Neural cell (in vitro differentiated cells): Measurements from ENCODE around the gene CBFA2T3. TPM values are rescaled to one million over a fixed set of nuclear protein-coding genes. Genes with fewer than 3 reads are reported as not detected.
"Not testable (repeated sequence)": the region's sequence is repeated elsewhere in the genome, so short reads cannot be mapped to it uniquely, and the experiment has no call there.

Experiments
- H2AFZ ChIP-seq: fragments of 200-600, 300-800 bp; sonication (generic), shearing (Covaris generic); 2 replicates; pipeline ENCODE4 v1.6.0; 2014; ENCODE audit warnings: low read depth, mild to moderate bottlenecking, antibody characterized with exemption, low read length, moderate library complexity
- H3F3A ChIP-seq: fragments of 200-600 bp; shearing (Covaris generic); 2 replicates; pipeline ENCODE4 v1.6.1; 2016; ENCODE audit warnings: mild to moderate bottlenecking, moderate library complexity, mixed read lengths, antibody characterized with exemption, low read length; ENCODE audit not compliant: insufficient read depth, poor library complexity, severe bottlenecking
- H3K27ac ChIP-seq: fragments of 200-600, 300-800 bp; sonication (generic), shearing (Covaris generic); 2 replicates; pipeline ENCODE4 v1.5.1; 2014; ENCODE audit warnings: mild to moderate bottlenecking, low read length, moderate library complexity
- H3K27me3 ChIP-seq: fragments of 300-800, 200-600 bp; sonication (generic), shearing (Covaris generic); 2 replicates; pipeline ENCODE4 v1.6.0; 2014; ENCODE audit warnings: mild to moderate bottlenecking, low read depth, low read length, moderate library complexity; ENCODE audit not compliant: insufficient read depth
- H3K36me3 ChIP-seq: fragments of 300-800, 200-600 bp; sonication (generic), shearing (Covaris generic); 2 replicates; pipeline ENCODE4 v1.5.1; 2014; ENCODE audit warnings: mild to moderate bottlenecking, antibody characterized with exemption, low read length, moderate library complexity; ENCODE audit not compliant: insufficient read depth
- H3K4me2 ChIP-seq: fragments of 300-800, 200-600 bp; sonication (generic), shearing (Covaris generic); 2 replicates; pipeline ENCODE4 v1.6.0; 2014; ENCODE audit warnings: mild to moderate bottlenecking, low read length
- H3K4me3 ChIP-seq: fragments of 300-800, 200-600 bp; sonication (generic), shearing (Covaris generic); 2 replicates; pipeline ENCODE4 v1.5.1; 2014; ENCODE audit warnings: mild to moderate bottlenecking, low read length, moderate library complexity
- H3K79me2 ChIP-seq: fragments of 200-600 bp; shearing (Covaris generic); replicated peaks from 2 replicates; pipeline ENCODE4 v1.6.0; 2014; ENCODE audit warnings: mild to moderate bottlenecking, low read length, moderate library complexity; ENCODE audit not compliant: insufficient read depth
- H3K9ac ChIP-seq: fragments of 300-800, 200-600 bp; sonication (generic), shearing (Covaris generic); 2 replicates; pipeline ENCODE4 v1.6.1; 2016; ENCODE audit warnings: mild to moderate bottlenecking, low read length, mixed read lengths
- H3K9me2 ChIP-seq: fragments of 200-600 bp; shearing (Covaris generic); 2 replicates; pipeline ENCODE4 v1.6.1; 2016; ENCODE audit warnings: mild to moderate bottlenecking, low read length, mixed read lengths; ENCODE audit not compliant: insufficient read depth
- H3K9me3 ChIP-seq: fragments of 200-600, 300-800 bp; sonication (generic), shearing (Covaris generic); 2 replicates; pipeline ENCODE4 v1.6.1; 2016; ENCODE audit warnings: mild to moderate bottlenecking, mixed run types, low read length, moderate library complexity, mixed read lengths
- H4K20me1 ChIP-seq: fragments of 200-600 bp; shearing (Covaris generic); 2 replicates; pipeline ENCODE4 v1.6.1; 2016; ENCODE audit warnings: mild to moderate bottlenecking, mixed run types; ENCODE audit not compliant: insufficient read depth
- EP300 ChIP-seq: fragments of 450-650 bp; conservative IDR thresholded peaks from 2 replicates; pipeline ENCODE4 v1.6.1; 2014; ENCODE audit warnings: antibody characterized with exemption, mild to moderate bottlenecking, moderate library complexity; ENCODE audit not compliant: poor library complexity, severe bottlenecking
- EZH2 ChIP-seq: fragments of 200-600, 300-800 bp; shearing (Covaris generic), sonication (generic); IDR thresholded peaks from 2 replicates; pipeline ENCODE4 v1.6.1; 2014; ENCODE audit warnings: antibody characterized with exemption, low read length, borderline replicate concordance, mild to moderate bottlenecking; ENCODE audit not compliant: insufficient read depth, poor library complexity, severe bottlenecking
- MXI1 ChIP-seq: fragments of 450-650 bp; conservative IDR thresholded peaks from 2 replicates; pipeline ENCODE4 v1.6.1; 2014; ENCODE audit warnings: antibody characterized with exemption, mild to moderate bottlenecking; ENCODE audit not compliant: poor library complexity, severe bottlenecking
- POLR2AphosphoS5 ChIP-seq: IDR thresholded peaks from 2 replicates; pipeline ENCODE4 v1.6.1; 2012
- RAD21 ChIP-seq: fragments of 450-650 bp; conservative IDR thresholded peaks from 2 replicates; pipeline ENCODE4 v1.6.1; 2014; ENCODE audit warnings: antibody characterized with exemption, mild to moderate bottlenecking, moderate library complexity
- SMC3 ChIP-seq: fragments of 450-650 bp; conservative IDR thresholded peaks from 2 replicates; pipeline ENCODE4 v1.6.1; 2014; ENCODE audit warnings: antibody characterized with exemption, mild to moderate bottlenecking, moderate library complexity; ENCODE audit not compliant: poor library complexity
- TAF1 ChIP-seq: IDR thresholded peaks from 2 replicates; pipeline ENCODE4 v1.6.1; 2012; ENCODE audit warnings: low read depth
- polyA plus RNA-seq: library from polyadenylated mRNA; depleted of rRNA; stranded (reverse); fragments of >200 nt; gene quantifications from 2 replicates; pipeline ENCODE4 v1.2.3, GENCODE V29; 2014
- TF ChIP-seq, protein P1 (sequence below): fragments of 450-650 bp; IDR thresholded peaks from 2 replicates; pipeline ENCODE4 v1.5.1; 2014; ENCODE audit warnings: antibody characterized with exemption, mild to moderate bottlenecking, moderate library complexity; ENCODE audit not compliant: poor library complexity, severe bottlenecking
- TF ChIP-seq, protein P2 (sequence below): IDR thresholded peaks from 2 replicates; pipeline ENCODE4 v1.6.1; 2012; ENCODE audit warnings: borderline replicate concordance

The CBFA2T3 gene
- polyA plus RNA-seq, 1 donor from 2014 or later: 2.1 TPM

DNA sequence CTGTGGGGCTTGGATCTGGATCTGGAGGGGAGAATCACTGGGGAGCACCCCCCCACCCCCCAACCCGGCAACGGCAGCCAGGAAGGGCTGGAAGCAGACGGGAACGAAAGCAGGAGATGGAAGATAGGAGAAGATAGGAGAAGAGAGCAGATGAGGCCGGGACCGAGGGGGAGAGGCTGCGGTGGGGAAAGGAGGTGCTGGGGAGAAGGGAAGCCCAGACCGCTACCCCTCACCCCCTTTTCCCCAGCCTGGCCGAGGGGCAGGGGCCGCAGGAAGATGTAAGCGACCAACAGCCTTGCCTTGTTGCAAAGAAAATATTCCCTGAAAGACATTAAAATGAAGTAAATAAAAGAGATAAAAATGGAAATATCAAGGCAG is 26.8 kb upstream of the CBFA2T3 start:
- Histone ChIP-seq H3K4me3 (no peak overlapping the region), H3K9me3 (no peaks in the 10 kb centered on the region), H3K9ac (peak overlapping the region; percentile 29), H3F3A (no peaks in the 10 kb centered on the region), H3K9me2 (no peaks in the 10 kb centered on the region), H3K36me3 (no peaks in the 10 kb centered on the region), H3K4me2 (no peak overlapping the region), H3K79me2 (no peaks in the 10 kb centered on the region), H3K27ac (peak overlapping the region; percentile 57), H2AFZ (no peak overlapping the region), H3K27me3 (no peaks in the 10 kb centered on the region), H4K20me1 (no peaks in the 10 kb centered on the region)
- TF ChIP-seq, protein P1, sequence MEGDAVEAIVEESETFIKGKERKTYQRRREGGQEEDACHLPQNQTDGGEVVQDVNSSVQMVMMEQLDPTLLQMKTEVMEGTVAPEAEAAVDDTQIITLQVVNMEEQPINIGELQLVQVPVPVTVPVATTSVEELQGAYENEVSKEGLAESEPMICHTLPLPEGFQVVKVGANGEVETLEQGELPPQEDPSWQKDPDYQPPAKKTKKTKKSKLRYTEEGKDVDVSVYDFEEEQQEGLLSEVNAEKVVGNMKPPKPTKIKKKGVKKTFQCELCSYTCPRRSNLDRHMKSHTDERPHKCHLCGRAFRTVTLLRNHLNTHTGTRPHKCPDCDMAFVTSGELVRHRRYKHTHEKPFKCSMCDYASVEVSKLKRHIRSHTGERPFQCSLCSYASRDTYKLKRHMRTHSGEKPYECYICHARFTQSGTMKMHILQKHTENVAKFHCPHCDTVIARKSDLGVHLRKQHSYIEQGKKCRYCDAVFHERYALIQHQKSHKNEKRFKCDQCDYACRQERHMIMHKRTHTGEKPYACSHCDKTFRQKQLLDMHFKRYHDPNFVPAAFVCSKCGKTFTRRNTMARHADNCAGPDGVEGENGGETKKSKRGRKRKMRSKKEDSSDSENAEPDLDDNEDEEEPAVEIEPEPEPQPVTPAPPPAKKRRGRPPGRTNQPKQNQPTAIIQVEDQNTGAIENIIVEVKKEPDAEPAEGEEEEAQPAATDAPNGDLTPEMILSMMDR: no peak
- TF ChIP-seq SMC3: no peak
- no peak for TF ChIP-seq RAD21
- TF ChIP-seq TAF1: no peak
- TF ChIP-seq EZH2: no peak
- no peak for TF ChIP-seq MXI1
- TF ChIP-seq, protein P2, sequence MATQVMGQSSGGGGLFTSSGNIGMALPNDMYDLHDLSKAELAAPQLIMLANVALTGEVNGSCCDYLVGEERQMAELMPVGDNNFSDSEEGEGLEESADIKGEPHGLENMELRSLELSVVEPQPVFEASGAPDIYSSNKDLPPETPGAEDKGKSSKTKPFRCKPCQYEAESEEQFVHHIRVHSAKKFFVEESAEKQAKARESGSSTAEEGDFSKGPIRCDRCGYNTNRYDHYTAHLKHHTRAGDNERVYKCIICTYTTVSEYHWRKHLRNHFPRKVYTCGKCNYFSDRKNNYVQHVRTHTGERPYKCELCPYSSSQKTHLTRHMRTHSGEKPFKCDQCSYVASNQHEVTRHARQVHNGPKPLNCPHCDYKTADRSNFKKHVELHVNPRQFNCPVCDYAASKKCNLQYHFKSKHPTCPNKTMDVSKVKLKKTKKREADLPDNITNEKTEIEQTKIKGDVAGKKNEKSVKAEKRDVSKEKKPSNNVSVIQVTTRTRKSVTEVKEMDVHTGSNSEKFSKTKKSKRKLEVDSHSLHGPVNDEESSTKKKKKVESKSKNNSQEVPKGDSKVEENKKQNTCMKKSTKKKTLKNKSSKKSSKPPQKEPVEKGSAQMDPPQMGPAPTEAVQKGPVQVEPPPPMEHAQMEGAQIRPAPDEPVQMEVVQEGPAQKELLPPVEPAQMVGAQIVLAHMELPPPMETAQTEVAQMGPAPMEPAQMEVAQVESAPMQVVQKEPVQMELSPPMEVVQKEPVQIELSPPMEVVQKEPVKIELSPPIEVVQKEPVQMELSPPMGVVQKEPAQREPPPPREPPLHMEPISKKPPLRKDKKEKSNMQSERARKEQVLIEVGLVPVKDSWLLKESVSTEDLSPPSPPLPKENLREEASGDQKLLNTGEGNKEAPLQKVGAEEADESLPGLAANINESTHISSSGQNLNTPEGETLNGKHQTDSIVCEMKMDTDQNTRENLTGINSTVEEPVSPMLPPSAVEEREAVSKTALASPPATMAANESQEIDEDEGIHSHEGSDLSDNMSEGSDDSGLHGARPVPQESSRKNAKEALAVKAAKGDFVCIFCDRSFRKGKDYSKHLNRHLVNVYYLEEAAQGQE: no peak
- no peak for TF ChIP-seq POLR2AphosphoS5
- no peak for TF ChIP-seq EP300

DNA sequence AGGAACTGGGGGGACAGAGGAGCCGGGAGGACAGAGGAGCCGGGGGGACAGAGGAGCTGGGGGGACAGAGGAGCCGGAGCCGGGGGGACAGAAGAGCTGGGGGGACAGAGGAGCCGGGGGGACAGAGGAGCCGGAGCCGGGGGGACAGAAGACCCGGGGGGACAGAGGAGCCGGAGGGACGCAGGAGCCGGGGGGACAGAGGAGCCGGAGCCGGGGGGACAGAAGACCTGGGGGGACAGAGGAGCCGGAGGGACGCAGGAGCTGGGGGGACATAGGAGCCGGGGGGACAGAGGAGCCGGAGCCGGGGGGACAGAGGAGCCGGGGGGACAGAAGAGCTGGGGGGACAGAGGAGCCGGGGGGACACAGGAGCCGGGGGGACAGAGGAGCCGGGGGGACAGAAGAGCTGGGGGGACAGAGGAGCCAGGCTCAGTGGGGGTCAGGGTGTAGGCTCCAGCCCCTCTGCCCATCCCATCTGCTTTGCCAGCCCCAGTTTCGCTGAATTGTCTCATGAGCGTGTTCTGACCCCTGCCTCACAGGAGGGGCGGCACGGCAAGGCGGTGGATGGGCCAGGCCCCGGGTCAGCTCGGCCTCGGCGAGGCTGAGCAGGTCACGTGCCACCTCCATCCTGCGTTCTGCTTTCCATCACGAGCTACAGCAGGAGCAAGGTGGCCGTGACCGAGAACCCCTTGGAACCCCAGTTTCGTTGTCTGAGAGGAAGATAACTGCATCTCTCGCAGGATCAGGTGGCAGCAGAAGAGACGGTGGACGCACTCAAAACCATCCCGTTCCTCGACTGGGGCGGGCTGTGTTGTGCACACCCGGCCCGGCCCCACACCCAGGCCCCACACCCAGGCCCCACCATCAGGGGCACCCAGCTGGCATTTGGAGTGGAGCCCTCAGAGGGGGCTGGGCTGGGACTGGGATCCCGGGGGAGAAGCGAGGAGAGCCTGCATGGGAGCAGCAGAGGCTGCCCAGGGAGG is 26.1 kb upstream of the CBFA2T3 start:
- Histone ChIP-seq H3K9me3 (peaks cover 3% of the 10 kb centered on the region), H3F3A (no peaks in the 10 kb centered on the region), H3K9me2 (no peaks in the 10 kb centered on the region), H2AFZ (no peak overlapping the region), H3K79me2 (no peaks in the 10 kb centered on the region), H3K4me3 (no peak overlapping the region), H3K9ac (peak overlapping the region; percentile 29), H3K36me3 (no peaks in the 10 kb centered on the region), H3K27ac (peak overlapping the region; percentile 57), H3K27me3 (no peaks in the 10 kb centered on the region), H3K4me2 (no peak overlapping the region), H4K20me1 (no peaks in the 10 kb centered on the region)
- TF ChIP-seq, protein P2: no peak
- TF ChIP-seq, protein P1: no peak
- TF ChIP-seq EZH2: no peak
- TF ChIP-seq EP300: no peak
- no peak for TF ChIP-seq POLR2AphosphoS5
- no peak for TF ChIP-seq MXI1
- no peak for TF ChIP-seq TAF1
- TF ChIP-seq SMC3: no peak

DNA sequence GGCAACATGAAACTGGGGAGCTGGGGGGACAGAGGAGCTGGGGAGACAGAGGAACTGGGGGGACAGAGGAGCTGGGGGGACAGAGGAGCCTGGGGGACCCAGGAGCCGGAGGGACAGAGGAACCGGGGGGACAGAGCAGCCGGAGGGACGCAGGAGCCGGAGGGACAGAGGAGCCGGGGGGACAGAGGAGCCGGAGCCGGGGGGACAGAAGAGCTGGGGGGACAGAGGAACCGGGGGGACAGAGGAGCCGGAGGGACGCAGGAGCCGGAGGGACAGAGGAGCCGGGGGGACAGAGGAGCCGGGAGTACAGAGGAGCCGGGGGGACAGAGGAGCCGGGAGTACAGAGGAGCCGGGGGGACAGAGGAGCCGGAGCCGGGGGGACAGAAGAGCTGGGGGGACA is 25.1 kb upstream of the CBFA2T3 start:
- not testable (repeated sequence) for H3K9ac ChIP-seq, H3K27me3 ChIP-seq, H3K9me3 ChIP-seq, H3K4me2 ChIP-seq, H3K36me3 ChIP-seq, H3K79me2 ChIP-seq, H3K4me3 ChIP-seq, H3F3A ChIP-seq, H4K20me1 ChIP-seq, H3K9me2 ChIP-seq, H2AFZ ChIP-seq, H3K27ac ChIP-seq
